Gastroesophageal sphincter (tissue), 3 donors: ENCODE results near the gene USP17L19.
"Not testable (repeated sequence)": the region's sequence is repeated elsewhere in the genome, so short reads cannot be mapped to it uniquely, and the experiment has no call there.

Experiments
- CTCF ChIP-seq, 4 experiments: fragments of 200-600 bp in 2 of 4; fragments of 450-650 bp in 2 of 4; sonication (generic) in 1 of 4; IDR thresholded peaks; one replicate each; pipeline ENCODE4 v1.5.1; 2017 to 2019; ENCODE audit warnings: antibody characterized with exemption in 4 of 4, mild to moderate bottlenecking in 2 of 4, moderate library complexity in 2 of 4
- EP300 ChIP-seq: sonication (generic); formaldehyde crosslinking; IDR thresholded peaks from one replicate; pipeline ENCODE4 v1.6.1; 2017; ENCODE audit warnings: antibody characterized with exemption, mild to moderate bottlenecking
- POLR2A ChIP-seq, 2 donors: fragments of 450-650 bp; IDR thresholded peaks; one replicate each; pipeline ENCODE4 v1.6.1; 2017; ENCODE audit warnings: antibody characterized with exemption in 2 of 2, mild to moderate bottlenecking in 2 of 2, moderate library complexity in 1 of 2

GRCh38 chr4:9219852-9220251 lies 33.3 kb upstream of the USP17L19 start, which contains the start of gene USP17L12:
- not testable (repeated sequence) for TF ChIP-seq POLR2A (IDR thresholded peaks at IDR 0.05); EP300; CTCF (IDR thresholded peaks at IDR 0.05)
